Ovary (tissue), 10 donors: ENCODE data around the gene SNCA. TPM values are rescaled to one million over a fixed set of nuclear protein-coding genes. Genes with fewer than 3 reads are reported as not detected.

Experiments
- DNase-seq, 5 donors: peaks; one replicate each; pipeline ENCODE4 v3.0.0-alpha.2; 2019 to 2020
- H3K27ac ChIP-seq, 2 donors: fragments of 200-600 bp; one replicate each; pipeline versions ENCODE4 v1.5.1 to v1.8.0; 2019 to 2022
- H3K27me3 ChIP-seq: fragments of 200-600 bp; one replicate; pipeline ENCODE4 v1.8.0; 2022
- H3K36me3 ChIP-seq: fragments of 200-600 bp; sonication (generic); one replicate; pipeline ENCODE4 v1.5.1; 2019
- H3K4me1 ChIP-seq: one replicate; pipeline ENCODE4 v1.8.1; 2013; ENCODE audit warnings: mild to moderate bottlenecking, moderate library complexity; ENCODE audit not compliant: insufficient read depth
- H3K4me3 ChIP-seq: fragments of 200-600 bp; sonication (generic); one replicate; pipeline ENCODE4 v1.5.1; 2017
- H3K9me3 ChIP-seq, 2 donors: fragments of 200-600 bp in 1 of 2; sonication (generic) in 1 of 2; one replicate each; pipeline versions ENCODE4 v1.5.1 to v1.8.1; 2013 to 2019; ENCODE audit warnings: mild to moderate bottlenecking in 1 of 2, moderate library complexity in 1 of 2
- CTCF ChIP-seq, 3 donors: fragments of 450-650 bp in 2 of 3; fragments of 200-600 bp in 1 of 3; IDR thresholded peaks; one replicate each; pipeline versions ENCODE4 v1.5.1 to v1.8.0; 2016 to 2022; ENCODE audit warnings: antibody characterized with exemption in 3 of 3, mild to moderate bottlenecking in 1 of 3
- EP300 ChIP-seq: sonication (generic); formaldehyde crosslinking; IDR thresholded peaks from one replicate; pipeline ENCODE4 v1.6.1; 2017; ENCODE audit warnings: antibody characterized with exemption
- POLR2A ChIP-seq: fragments of 450-650 bp; IDR thresholded peaks from one replicate; pipeline ENCODE4 v1.6.1; 2017; ENCODE audit warnings: antibody characterized with exemption, mild to moderate bottlenecking, moderate library complexity
- WGBS, 3 donors: extraction: QIAGEN DNeasy Blood & Tissue Kit in 1 of 3; methylation state at CpG; one replicate each; pipeline versions ENCODE4 v1.1.5 to v1.1.7; 2013 to 2017; 5-methylcytosine and 5-hydroxymethylcytosine counted together
- intact Hi-C, 4 donors: fragments of 100-400 bp; cut with DNase I; formaldehyde crosslinking; loops; one replicate each; pipeline versions ENCODE4 v1.11.0 to v1.15.1; 2022 to 2023
- long read RNA-seq, 3 donors: library from polyadenylated mRNA in 2 of 3; unstranded in 2 of 3; transcript quantifications; one replicate each; pipeline ENCODE4 v2.0.0 and lab custom pipeline, GENCODE V29; 2021 to 2026
- polyA plus RNA-seq, 2 donors: library from polyadenylated mRNA; stranded (reverse); fragments of 200-250 nt in 1 of 2; fragments of 350-450 nt in 1 of 2; fragmentation: Illumina TruSeq in 1 of 2; extraction: RNeasy Lipid Tissue Mini Kit (QIAGEN cat#74804) in 1 of 2; gene quantifications; one replicate each; pipeline ENCODE4 v1.2.3, GENCODE V29; 2013 to 2014
- total RNA-seq, 7 donors: library from RNA; depleted of rRNA in 2 of 7; stranded (reverse); fragments of >200 nt in 2 of 7; fragmentation: NEBNext Ultra II Directional in 3 of 7; extraction: Animal tissue kit (Norgen Biotek cat#: 25700) in 3 of 7; gene quantifications; one replicate each; pipeline versions ENCODE4 v1.1.0 to v1.2.4, GENCODE V29; 2016 to 2023
- donor health status: DM: no; HTN: no; CAD: no; lungs with moderate emphysema.
- donor health status: DM: no; HTN: no; CAD: no.
- donor health status: Bipolar disorder and iron deficiency.
- donor health status: DM: yes; HTN: yes; CAD: no.
- donor health status: DM: no; HTN: no; CAD: no.
- donor health status: DM: yes; HTN: yes; CAD: no.

SNCA gene
- 10 to 100 TPM in 6 of 7 donors, 1 to 10 TPM in 1; 7.6 to 31.4 (median 23.1) TPM for total RNA-seq
- polyA plus RNA-seq = 10 to 100 TPM; 38.8 to 69.8 TPM
- long read RNA-seq, donor 1, transcript SNCA-205 (6 exons, 1,290 nt) = major isoform, 67 of 99 reads
- long read RNA-seq, donor 1, transcript SNCA-203 (6 exons, 1,420 nt) = minor isoform, 23 of 99 reads
- long read RNA-seq, donor 1, partial matches to known transcripts = 3 of 99 reads
- long read RNA-seq, donor 1, other reads (novel, unspliced or antisense) = 6 of 99 reads
- long read RNA-seq, donor 2, transcript SNCA-205 (6 exons, 1,290 nt) = major isoform, 8 of 9 reads
- long read RNA-seq, donor 2, partial matches to known transcripts = 0 of 9 reads
- long read RNA-seq, donor 2, other reads (novel, unspliced or antisense) = 0 of 9 reads
- long read RNA-seq, donor 3, transcript SNCA-205 (6 exons, 1,290 nt) = major isoform, 17 of 24 reads
- long read RNA-seq, donor 3, partial matches to known transcripts = 2 of 24 reads
- long read RNA-seq, donor 3, other reads (novel, unspliced or antisense) = 1 of 24 reads

GRCh38 chr4:89836897-89837384 lies at the start of gene SNCA:
Gene SNCA, minus strand, starts transcription at chr4:89837161. Its CDS starts 1,494 bp downstream, at chr4:89835667.
- H3K27me3 ChIP-seq = no peaks in the 10 kb centered on the region
- intact Hi-C loops = loop anchor here in 1 of 4 donors (10.0 kb wide), 1 partner anchor 82 kb away; no protein-coding TSS in a partner anchor
- DNase-seq = peak; percentile 80 to 85 (median 83)

GRCh38 chr4:89879215-89879614 lies 42.3 kb upstream of the SNCA start:
- whole genome bisulfite sequencing, 3 donors = 90 to 93% (median 92%) methylated on average over 4 of the region's 4 CpGs
- DNase-seq = no peak
- intact Hi-C loops = no loop called here
- no peaks in the 10 kb centered on the region for H3K27me3 ChIP-seq
- H3K4me1 ChIP-seq = no peaks in the 10 kb centered on the region
- no peaks in the 10 kb centered on the region for H3K9me3 ChIP-seq
- no peak for TF ChIP-seq POLR2A
- no peak for TF ChIP-seq CTCF (IDR thresholded peaks at IDR 0.05)
- TF ChIP-seq EP300 = no peak
- H3K36me3 ChIP-seq = no peaks in the 10 kb centered on the region
- no peak overlapping the region for H3K4me3 ChIP-seq
- no peak overlapping the region for H3K27ac ChIP-seq

More at GRCh38 chr4:89836897-89837384, at the start of gene SNCA:
- H3K4me1 ChIP-seq = peaks cover 3% of the 10 kb centered on the region
- H3K4me3 ChIP-seq = peak within 1 kb of the TSS; percentile 79
- TF ChIP-seq CTCF (IDR thresholded peaks at IDR 0.05) = no peak
- H3K27ac ChIP-seq = peak within 1 kb of the TSS; percentile 3 to 64
- no peaks in the 10 kb centered on the region for H3K36me3 ChIP-seq
- no peaks in the 10 kb centered on the region for H3K9me3 ChIP-seq
- 0 to 1% (median 1%) methylated on average over 48 of the region's 48 CpGs for WGBS, 3 donors

GRCh38 chr4:89878611-89879010 lies 41.6 kb upstream of the SNCA start:
- Histone ChIP-seq H3K4me3 (no peak overlapping the region), H3K36me3 (no peaks in the 10 kb centered on the region), H3K27ac (no peak overlapping the region), H3K9me3 (no peaks in the 10 kb centered on the region), H3K27me3 (no peaks in the 10 kb centered on the region), H3K4me1 (no peaks in the 10 kb centered on the region)
- DNase-seq = no peak
- WGBS, 3 donors = 49 to 66% (median 53%) methylated on average over 1 of the region's 1 CpG
- intact Hi-C loops = no loop called here
- TF ChIP-seq CTCF (IDR thresholded peaks at IDR 0.05) = no peak
- TF ChIP-seq EP300 = no peak
- no peak for TF ChIP-seq POLR2A

- DNase-seq = no peak
- no peaks in the 10 kb centered on the region for H3K27me3 ChIP-seq
- 74 to 77% (median 75%) methylated on average over 3 of the region's 3 CpGs for WGBS, 3 donors
- H3K4me3 ChIP-seq = no peak overlapping the region
- no peak for TF ChIP-seq CTCF (IDR thresholded peaks at IDR 0.05)
- TF ChIP-seq EP300 = no peak
- TF ChIP-seq POLR2A = no peak
- H3K36me3 ChIP-seq = no peaks in the 10 kb centered on the region
- no peak overlapping the region for H3K27ac ChIP-seq
- H3K9me3 ChIP-seq = no peaks in the 10 kb centered on the region
- H3K4me1 ChIP-seq = no peaks in the 10 kb centered on the region
- intact Hi-C loops = no loop called here
Observed at GRCh38 chr4:89876548-89876947, 39.6 kb upstream of the SNCA start.
